GM21723 (cell line): Measurements from ENCODE around the gene UCKL1.
"Not testable (repeated sequence)": the region's sequence is repeated elsewhere in the genome, so short reads cannot be mapped to it uniquely, and the experiment has no call there.

Experiments
- ATAC-seq: cut with Tn5 transposase; IDR thresholded peaks from one replicate; pipeline ENCODE4 v1.9.1; 2021; ENCODE audit warnings: mild to moderate bottlenecking, moderate library complexity; ENCODE audit not compliant: unreplicated experiment

UCKL1 gene

GRCh38 chr20:63955827-63956663 lies at the start of gene UCKL1:
TSS of gene UCKL1 (minus strand) at chr20:63956416. CDS start at chr20:63956372, 44 bp downstream.
- peak; percentile 67 for ATAC-seq

GRCh38 chr20:64005394-64005793 lies 49.2 kb upstream of the UCKL1 start:
- no peak for ATAC-seq

- no peak for ATAC-seq
Measured at GRCh38 chr20:64003960-64004725, 47.9 kb upstream of the UCKL1 start.

- ATAC-seq, result no peak
Measured at GRCh38 chr20:64001607-64002011, 45.4 kb upstream of the UCKL1 start.

GRCh38 chr20:64000906-64001305 lies 44.7 kb upstream of the UCKL1 start:
- no peak for ATAC-seq

GRCh38 chr20:63982937-63983336 lies 26.7 kb upstream of the UCKL1 start:
- no peak for ATAC-seq

GRCh38 chr20:63980806-63981728 lies 24.9 kb upstream of the UCKL1 start, which contains the start of gene PRPF6:
TSS of gene PRPF6 (plus strand) at chr20:63981132. CDS start at chr20:63981246, 114 bp downstream.
- peak; percentile 50 for ATAC-seq

- ATAC-seq, result peak; percentile 6
Measured at GRCh38 chr20:63980317-63980805, 24.1 kb upstream of the UCKL1 start.

GRCh38 chr20:63979557-63980316 lies 23.5 kb upstream of the UCKL1 start, which contains the start of gene SAMD10:
TSS of gene SAMD10 (minus strand) at chr20:63979642. CDS start at chr20:63979467, 175 bp downstream.
- peak; percentile 37 for ATAC-seq

- no peak for ATAC-seq
Measured at GRCh38 chr20:63979229-63979556, 23.0 kb upstream of the UCKL1 start.

- peak; percentile 36 for ATAC-seq
Measured at GRCh38 chr20:63978319-63979228, 22.4 kb upstream of the UCKL1 start.

GRCh38 chr20:63977739-63978276 lies 21.6 kb upstream of the UCKL1 start:
- no peak for ATAC-seq

GRCh38 chr20:63976980-63977738 lies 20.9 kb upstream of the UCKL1 start:
- ATAC-seq, result no peak

GRCh38 chr20:63976511-63976910 lies 20.3 kb upstream of the UCKL1 start:
- not testable (repeated sequence) for ATAC-seq

- ATAC-seq, result no peak
Measured at GRCh38 chr20:63974402-63975200, 18.4 kb upstream of the UCKL1 start.

- ATAC-seq, result no peak
Measured at GRCh38 chr20:63973636-63974401, 17.6 kb upstream of the UCKL1 start.
